Coronary artery (tissue), 2 donors: ENCODE data around the gene COX20.
"Not testable (repeated sequence)": the region's sequence is repeated elsewhere in the genome, so short reads cannot be mapped to it uniquely, and the experiment has no call there.

ENCODE experiments used
- DNase-seq: peaks from one replicate; pipeline ENCODE4 v3.0.0-alpha.2; 2017; ENCODE audit warnings: low spot score
- H3K27ac ChIP-seq, 2 donors: fragments of 200-600 bp; sonication (generic); one replicate each; pipeline ENCODE4 v1.5.1; 2016 to 2019
- H3K4me3 ChIP-seq: fragments of 200-600 bp; sonication (generic); 2 replicates; pipeline ENCODE4 v1.5.1; 2016; ENCODE audit warnings: mild to moderate bottlenecking, moderate library complexity
- CTCF ChIP-seq: fragments of 200-600 bp; sonication (generic); IDR thresholded peaks from one replicate; pipeline ENCODE4 v1.5.1; 2019; ENCODE audit warnings: antibody characterized with exemption

The COX20 gene

GRCh38 chr1:244794071-244794470, 41.4 kb upstream of the COX20 start:
- no peak for TF ChIP-seq CTCF
- no peak for DNase-seq
- Histone ChIP-seq H3K4me3 (no peak overlapping the region), H3K27ac (no peak overlapping the region)

DNA sequence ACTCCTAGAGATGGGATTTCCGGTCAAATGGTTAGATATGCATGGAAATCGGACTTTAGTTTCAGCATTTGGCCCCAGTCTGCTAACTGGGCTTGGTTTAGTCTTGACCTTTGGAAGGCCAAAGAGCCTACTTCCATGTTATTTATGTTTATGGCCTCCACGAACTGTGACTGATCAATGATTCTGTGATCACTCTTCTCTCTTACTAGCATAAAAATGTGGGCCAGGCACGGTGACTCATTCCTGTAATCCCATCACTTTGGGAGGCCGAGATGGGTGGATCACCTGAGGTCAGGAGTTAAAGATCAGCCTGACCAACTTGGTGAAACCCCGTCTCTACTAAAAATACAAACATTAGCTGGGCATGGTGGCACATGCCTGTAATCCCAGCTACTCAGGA, 40.9 kb upstream of the COX20 start:
- H3K4me3 ChIP-seq, H3K27ac ChIP-seq, DNase-seq: not testable (repeated sequence)

GRCh38 chr1:244796719-244797406, 38.6 kb upstream of the COX20 start:
- Histone ChIP-seq H3K4me3 (no peak overlapping the region), H3K27ac (no peak overlapping the region)
- DNase-seq, result no peak
- TF ChIP-seq CTCF, result peak; percentile 69

DNA sequence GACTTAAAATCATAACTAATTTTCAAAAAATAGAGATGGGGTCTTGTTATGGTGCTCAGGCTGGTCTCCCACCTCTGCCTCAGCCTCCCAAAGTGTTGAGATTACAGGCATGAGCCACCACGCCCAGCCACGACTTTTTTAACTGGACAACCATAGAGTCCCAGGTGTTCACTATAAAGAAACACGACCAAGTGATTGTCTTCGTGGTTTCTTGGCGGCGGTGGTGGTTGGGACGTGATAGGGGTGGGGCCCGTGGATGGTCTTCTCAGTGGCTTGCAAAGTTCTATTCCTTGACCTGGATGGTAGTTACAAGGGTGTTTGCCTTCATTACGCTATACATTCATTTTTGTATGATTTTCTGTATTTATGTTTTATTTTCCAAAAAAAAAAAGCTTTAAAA, 34.6 kb upstream of the COX20 start:
- no peak for TF ChIP-seq CTCF
- no peak overlapping the region for H3K27ac ChIP-seq
- H3K4me3 ChIP-seq, result no peak overlapping the region
- DNase-seq, result no peak

DNA sequence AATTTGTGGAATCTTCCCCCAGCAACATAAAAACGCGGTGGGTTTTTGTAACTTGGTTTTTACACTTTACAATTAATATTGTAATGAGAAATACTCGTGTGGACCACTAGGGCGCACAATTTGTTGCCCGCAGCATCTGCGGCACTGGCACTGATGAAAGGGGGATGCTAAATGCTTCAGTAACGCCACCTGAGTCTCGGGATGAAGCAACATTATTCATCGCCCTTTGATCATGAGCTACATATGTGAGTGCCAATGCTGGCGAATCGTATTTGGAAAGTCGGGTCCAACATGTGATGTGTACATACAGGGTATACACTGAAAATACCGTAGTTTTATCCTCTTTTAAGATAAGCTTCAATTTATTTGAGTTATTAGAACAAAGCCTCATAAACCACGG, 34.2 kb upstream of the COX20 start:
- Histone ChIP-seq H3K4me3 (no peak overlapping the region), H3K27ac (no peak overlapping the region)
- no peak for DNase-seq
- TF ChIP-seq CTCF, result peak; percentile 22

GRCh38 chr1:244802041-244802440, 33.4 kb upstream of the COX20 start:
- Histone ChIP-seq H3K4me3 (no peak overlapping the region), H3K27ac (no peak overlapping the region)
- no peak for TF ChIP-seq CTCF
- DNase-seq, result no peak

DNA sequence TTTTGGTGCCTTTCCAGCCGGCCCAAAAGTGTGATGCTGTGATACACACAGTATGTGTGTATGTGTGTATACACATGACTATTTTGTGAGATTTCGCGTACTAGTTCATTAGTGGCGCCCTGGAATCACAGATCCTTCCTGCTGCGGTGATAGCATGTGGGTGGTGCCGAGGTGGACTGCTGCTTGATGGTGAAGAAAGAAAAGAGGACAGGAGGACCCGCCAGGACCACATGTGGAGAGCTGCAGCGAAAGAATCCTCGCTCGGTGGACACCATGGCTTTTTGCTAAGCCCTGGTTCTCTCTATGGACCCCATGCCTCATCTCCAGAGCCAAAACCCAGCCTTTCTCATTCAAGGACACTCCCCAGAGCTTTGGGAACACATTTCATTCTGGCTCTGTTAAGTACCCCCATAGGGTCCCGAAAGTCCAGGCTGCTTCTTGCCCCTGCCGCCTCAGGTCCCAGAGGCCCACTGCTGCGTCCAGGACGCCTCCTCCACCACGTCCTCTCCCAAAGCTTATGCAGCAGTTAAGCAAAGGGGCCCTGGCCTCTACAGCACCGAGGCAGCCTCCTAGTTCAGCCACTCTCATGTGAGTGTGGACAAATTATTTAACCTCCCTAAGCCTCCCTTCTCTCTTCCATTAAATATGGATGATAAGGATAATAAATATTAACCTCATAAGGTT, 32.8 kb upstream of the COX20 start:
- DNase-seq, result no peak

More for the DNA sequence above, 32.8 kb upstream of the COX20 start:
- H3K27ac ChIP-seq, result no peak overlapping the region
- no peak overlapping the region for H3K4me3 ChIP-seq
- no peak for TF ChIP-seq CTCF
